HCT116 (cell line): ENCODE results near the gene PEG3. TPM values are rescaled to one million over a fixed set of nuclear protein-coding genes. Genes with fewer than 3 reads are reported as not detected.

Experiments used
- ATAC-seq: fragments of 200-7000 bp; cut with Tn5 transposase; 2 replicates; pipeline ENCODE4 v1.9.1; 2020; ENCODE audit warnings: mild to moderate bottlenecking, moderate library complexity
- BruUV-seq: library from RNA; stranded (reverse); fragments of 400-500 nt; replicated peaks from 2 replicates; lab custom pipeline; 2021; lab: Mats Ljungman, UMichigan
- CTCF ChIA-PET: fragments of 300-600 bp; sonication (Branson Sonifier 250); formaldehyde crosslinking; loops from one replicate; lab custom pipeline; 2021; ENCODE audit warnings: antibody characterized with exemption; lab: Charles Lee
- POLR2A ChIA-PET: fragments of 300-600, 350-600 bp; sonication (Branson Sonifier 250); formaldehyde crosslinking; loops from one replicate; lab custom pipeline; 2021; ENCODE audit warnings: antibody characterized with exemption; lab: Charles Lee
- RAD21 ChIA-PET, 2 experiments: fragments of 300-600 bp; sonication (Branson Sonifier 250); formaldehyde crosslinking; loops; one replicate each; lab custom pipeline; 2023; ENCODE audit warnings: low total read pairs in 2 of 2; ENCODE audit not compliant: uncharacterized antibody in 2 of 2, unreplicated experiment in 2 of 2, low non-redundant PET in 1 of 2; lab: Charles Lee
- DNase-seq: peaks from one replicate; pipeline ENCODE4 v3.0.0-alpha.2; 2010; ENCODE audit warnings: low read depth, low spot score
- H2AFZ ChIP-seq: fragments of 200-600 bp; shearing (Covaris generic), sonication (generic); 2 replicates; pipeline ENCODE4 v1.6.1; 2017; ENCODE audit warnings: low read depth, mixed run types, mixed read lengths, antibody characterized with exemption, low read length; ENCODE audit not compliant: poor library complexity, severe bottlenecking
- H3K27ac ChIP-seq: 2 replicates; pipeline ENCODE4 v1.5.1; 2012; ENCODE audit warnings: low read depth, low read length
- H3K27me3 ChIP-seq: fragments of 200-600 bp; sonication (generic); 2 replicates; pipeline ENCODE4 v1.6.1; 2016; ENCODE audit warnings: mixed run types, low read length, mixed read lengths; ENCODE audit not compliant: insufficient read depth
- H3K36me3 ChIP-seq, 2 experiments: fragments of 200-500 bp in 1 of 2; fragments of 200-600 bp in 1 of 2; sonication (Bioruptor generic) in 1 of 2; sonication (generic) in 1 of 2; 2 replicates each; pipeline versions ENCODE4 v1.5.1 to v1.6.1; 2014 to 2016; ENCODE audit warnings: low read length in 2 of 2, inconsistent platforms in 1 of 2, mixed read lengths in 1 of 2, mixed run types in 1 of 2; ENCODE audit not compliant: insufficient read depth in 2 of 2, control insufficient read depth in 1 of 2
- H3K4me1 ChIP-seq, 2 experiments: fragments of 200-600 bp in 1 of 2; sonication (generic) in 1 of 2; 2 replicates each; pipeline versions ENCODE4 v1.5.1 to v1.6.1; 2012 to 2017; ENCODE audit warnings: low read length in 2 of 2, inconsistent platforms in 1 of 2, mild to moderate bottlenecking in 1 of 2, mixed read lengths in 1 of 2, mixed run types in 1 of 2, moderate library complexity in 1 of 2; ENCODE audit not compliant: insufficient read depth in 2 of 2, control insufficient read depth in 1 of 2
- H3K4me2 ChIP-seq: fragments of 200-600 bp; sonication (generic); 2 replicates; pipeline ENCODE4 v1.6.1; 2017; ENCODE audit warnings: mixed run types, low read length, mixed read lengths
- H3K4me3 ChIP-seq, 2 experiments: fragments of 200-600 bp in 1 of 2; sonication (generic) in 1 of 2; replicated peaks in 1 of 2; 2 replicates each; pipeline ENCODE4 v1.5.1; 2011 to 2016; ENCODE audit warnings: low read length in 2 of 2, control low read depth in 1 of 2, low read depth in 1 of 2, mild to moderate bottlenecking in 1 of 2, mixed read lengths in 1 of 2, mixed run types in 1 of 2
- H3K79me2 ChIP-seq: fragments of 200-600 bp; sonication (generic); 2 replicates; pipeline ENCODE4 v1.6.1; 2017; ENCODE audit warnings: mild to moderate bottlenecking, mixed run types, low read length, moderate library complexity, mixed read lengths; ENCODE audit not compliant: insufficient read depth
- H3K9ac ChIP-seq: fragments of 200-600 bp; sonication (generic); 2 replicates; pipeline ENCODE4 v1.6.1; 2016; ENCODE audit warnings: low read length, mixed read lengths
- H3K9me2 ChIP-seq: fragments of 200-600 bp; sonication (generic), shearing (Covaris generic); 2 replicates; pipeline ENCODE4 v1.6.1; 2017; ENCODE audit warnings: mixed run types, mild to moderate bottlenecking, moderate library complexity; ENCODE audit not compliant: insufficient read depth
- H3K9me3 ChIP-seq, 2 experiments: fragments of 200-500 bp in 1 of 2; fragments of 200-600 bp in 1 of 2; sonication (Bioruptor generic) in 1 of 2; sonication (generic) in 1 of 2; 2 replicates each; pipeline ENCODE4 v1.6.1; 2014 to 2017; ENCODE audit warnings: low read length in 2 of 2, mixed read lengths in 2 of 2, inconsistent platforms in 1 of 2, low read depth in 1 of 2, mild to moderate bottlenecking in 1 of 2, mixed run types in 1 of 2, moderate library complexity in 1 of 2; ENCODE audit not compliant: control insufficient read depth in 1 of 2, insufficient read depth in 1 of 2
- H4K20me1 ChIP-seq: fragments of 200-600 bp; sonication (generic), shearing (Covaris generic); 2 replicates; pipeline ENCODE4 v1.6.1; 2017; ENCODE audit warnings: mixed run types, mild to moderate bottlenecking, moderate library complexity; ENCODE audit not compliant: insufficient read depth
- CEBPB ChIP-seq: IDR thresholded peaks from 2 replicates; pipeline ENCODE4 v1.6.1; 2012; ENCODE audit warnings: low read depth
- ELF1 ChIP-seq: IDR thresholded peaks from 2 replicates; pipeline ENCODE4 v1.6.1; 2012; ENCODE audit warnings: low read depth, borderline replicate concordance
- EZH2 ChIP-seq: fragments of 200-600 bp; sonication (generic); IDR thresholded peaks from 2 replicates; pipeline ENCODE4 v1.6.1; 2017; ENCODE audit warnings: antibody characterized with exemption, mixed run types
- EZH2phosphoT487 ChIP-seq: fragments of 200-600 bp; IDR thresholded peaks from 2 replicates; pipeline ENCODE4 v1.6.1; 2018; ENCODE audit warnings: antibody characterized with exemption, borderline replicate concordance
- FOSL1 ChIP-seq: IDR thresholded peaks from 2 replicates; pipeline ENCODE4 v1.6.1; 2012; ENCODE audit warnings: low read depth
- JUND ChIP-seq: IDR thresholded peaks from 2 replicates; pipeline ENCODE4 v1.6.1; 2012
- POLR2AphosphoS5 ChIP-seq: IDR thresholded peaks from 2 replicates; pipeline ENCODE4 v1.6.1; 2011; ENCODE audit warnings: mild to moderate bottlenecking, low read depth, low read length, moderate library complexity
- REST ChIP-seq: IDR thresholded peaks from 2 replicates; pipeline ENCODE4 v1.6.1; 2012; ENCODE audit warnings: low read depth
- SIN3A ChIP-seq: IDR thresholded peaks from 2 replicates; pipeline ENCODE4 v1.6.1; 2012; ENCODE audit warnings: low read depth
- SP1 ChIP-seq: IDR thresholded peaks from 2 replicates; pipeline ENCODE4 v1.6.1; 2012; ENCODE audit warnings: low read depth
- SRF ChIP-seq: IDR thresholded peaks from 2 replicates; pipeline ENCODE4 v1.6.1; 2012; ENCODE audit warnings: low read depth
- TCF7L2 ChIP-seq: IDR thresholded peaks from 2 replicates; pipeline ENCODE4 v1.7.0; 2011; ENCODE audit warnings: borderline replicate concordance, inconsistent platforms; ENCODE audit not compliant: insufficient read depth, insufficient read length; ENCODE audit errors: extremely low read depth
- YY1 ChIP-seq: IDR thresholded peaks from 2 replicates; pipeline ENCODE4 v1.6.1; 2011; ENCODE audit warnings: low read length, low read depth, moderate library complexity, mild to moderate bottlenecking; ENCODE audit not compliant: insufficient replicate concordance; ENCODE audit errors: extremely low read depth
- ZFX ChIP-seq: fragments of 450-650 bp; IDR thresholded peaks from 2 replicates; pipeline ENCODE4 v1.6.1; 2017
- intact Hi-C: fragments of 100-400 bp; cut with micrococcal nuclease; formaldehyde crosslinking; loops from 2 replicates; pipeline ENCODE4 v1.10.0; 2022
- total RNA-seq: library from RNA; stranded (reverse); gene quantifications from one replicate; pipeline ENCODE4 v1.2.1, GENCODE V29; 2021; ENCODE audit not compliant: unreplicated experiment
- TF ChIP-seq, protein P1 (sequence below): IDR thresholded peaks from 2 replicates; pipeline ENCODE4 v1.6.1; 2012
- TF ChIP-seq, protein P2 (sequence below): IDR thresholded peaks from 2 replicates; pipeline ENCODE4 v1.6.1; 2011; ENCODE audit warnings: mild to moderate bottlenecking, low read length, moderate library complexity; ENCODE audit not compliant: insufficient replicate concordance; ENCODE audit errors: extremely low read depth

PEG3 gene
- total RNA-seq, 1 experiment from 2014 or later: 0.34 TPM

DNA sequence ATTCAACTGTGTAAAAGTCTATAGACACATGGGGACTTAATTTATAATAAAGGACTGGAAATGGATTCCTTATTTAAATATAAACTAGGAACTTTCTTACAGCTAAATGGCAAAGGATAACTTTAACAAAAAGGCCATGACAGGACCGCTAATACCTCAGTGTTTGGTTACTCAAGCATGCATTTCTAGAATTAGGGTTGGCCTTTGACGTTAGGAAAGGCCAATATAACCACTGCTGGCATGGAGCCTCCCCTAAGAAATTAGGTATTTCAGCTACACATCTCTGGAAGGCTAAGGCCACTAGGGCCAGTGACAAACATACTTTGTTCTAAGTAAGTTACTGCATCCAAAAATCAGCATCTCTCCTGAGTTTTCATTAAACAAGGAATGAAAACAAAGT is 9.3 kb downstream of the PEG3 start:
- Histone ChIP-seq H3K4me2 (no peak overlapping the region), H3K9me3 (peaks cover 7 to 37% of the 10 kb centered on the region in 2 experiments; a peak in 2 of 4 replicates), H3K4me3 (no peak overlapping the region), H3K79me2 (no peaks in the 10 kb centered on the region), H3K27ac (no peak overlapping the region), H3K36me3 (no peaks in the 10 kb centered on the region), H4K20me1 (no peaks in the 10 kb centered on the region), H2AFZ (no peak overlapping the region), H3K4me1 (no peaks in the 10 kb centered on the region), H3K9me2 (no peaks in the 10 kb centered on the region), H3K27me3 (no peaks in the 10 kb centered on the region), H3K9ac (no peak overlapping the region)
- ChIA-PET RAD21 (no interaction called here), CTCF (no interaction called here), POLR2A (no interaction called here)
- BruUV-seq: no TSS peak
- intact Hi-C loops: no loop called here
- ATAC-seq: no peak
- TF ChIP-seq SIN3A: no peak
- TF ChIP-seq EZH2: no peak
- no peak for TF ChIP-seq SP1
- TF ChIP-seq ZFX: no peak
- TF ChIP-seq FOSL1: no peak
- no peak for TF ChIP-seq EZH2phosphoT487
- TF ChIP-seq TCF7L2: no peak
- TF ChIP-seq ELF1: no peak
- no peak for TF ChIP-seq SRF
- no peak for TF ChIP-seq YY1
- TF ChIP-seq CEBPB: no peak
- TF ChIP-seq POLR2AphosphoS5: no peak
- TF ChIP-seq, protein P1, sequence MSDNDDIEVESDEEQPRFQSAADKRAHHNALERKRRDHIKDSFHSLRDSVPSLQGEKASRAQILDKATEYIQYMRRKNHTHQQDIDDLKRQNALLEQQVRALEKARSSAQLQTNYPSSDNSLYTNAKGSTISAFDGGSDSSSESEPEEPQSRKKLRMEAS: no peak
- no peak for TF ChIP-seq JUND
- DNase-seq: no peak

GRCh38 chr19:56829596-56829995 is 10.9 kb downstream of the PEG3 start:
- intact Hi-C loops: no loop called here
- H2AFZ ChIP-seq: no peak overlapping the region
- peaks cover 14 to 27% of the 10 kb centered on the region in 2 experiments; a peak in 2 of 4 replicates for H3K9me3 ChIP-seq
- no TSS peak for BruUV-seq
- H3K27me3 ChIP-seq: no peaks in the 10 kb centered on the region
- H3K4me3 ChIP-seq: no peak overlapping the region
- H3K4me2 ChIP-seq: no peak overlapping the region
- no peaks in the 10 kb centered on the region for H4K20me1 ChIP-seq
- H3K4me1 ChIP-seq: no peaks in the 10 kb centered on the region
- DNase-seq (no peak), ATAC-seq (no peak)
- ChIA-PET CTCF (no interaction called here), POLR2A (no interaction called here), RAD21 (no interaction called here)
- no peak overlapping the region for H3K27ac ChIP-seq
- no peak overlapping the region for H3K9ac ChIP-seq
- H3K79me2 ChIP-seq: no peaks in the 10 kb centered on the region
- no peaks in the 10 kb centered on the region for H3K9me2 ChIP-seq
- H3K36me3 ChIP-seq: no peaks in the 10 kb centered on the region
- TF ChIP-seq REST (no peak), TCF7L2 (no peak), FOSL1 (no peak)
- TF ChIP-seq, protein P2, sequence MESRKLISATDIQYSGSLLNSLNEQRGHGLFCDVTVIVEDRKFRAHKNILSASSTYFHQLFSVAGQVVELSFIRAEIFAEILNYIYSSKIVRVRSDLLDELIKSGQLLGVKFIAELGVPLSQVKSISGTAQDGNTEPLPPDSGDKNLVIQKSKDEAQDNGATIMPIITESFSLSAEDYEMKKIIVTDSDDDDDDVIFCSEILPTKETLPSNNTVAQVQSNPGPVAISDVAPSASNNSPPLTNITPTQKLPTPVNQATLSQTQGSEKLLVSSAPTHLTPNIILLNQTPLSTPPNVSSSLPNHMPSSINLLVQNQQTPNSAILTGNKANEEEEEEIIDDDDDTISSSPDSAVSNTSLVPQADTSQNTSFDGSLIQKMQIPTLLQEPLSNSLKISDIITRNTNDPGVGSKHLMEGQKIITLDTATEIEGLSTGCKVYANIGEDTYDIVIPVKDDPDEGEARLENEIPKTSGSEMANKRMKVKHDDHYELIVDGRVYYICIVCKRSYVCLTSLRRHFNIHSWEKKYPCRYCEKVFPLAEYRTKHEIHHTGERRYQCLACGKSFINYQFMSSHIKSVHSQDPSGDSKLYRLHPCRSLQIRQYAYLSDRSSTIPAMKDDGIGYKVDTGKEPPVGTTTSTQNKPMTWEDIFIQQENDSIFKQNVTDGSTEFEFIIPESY: no peak
